Endothelial cell of umbilical vein (primary cell): Measurements from ENCODE around the gene ZBTB48. TPM values are rescaled to one million over a fixed set of nuclear protein-coding genes. Genes with fewer than 3 reads are reported as not detected.
"Not testable (repeated sequence)": the region's sequence is repeated elsewhere in the genome, so short reads cannot be mapped to it uniquely, and the experiment has no call there.

Experiments used
- BruUV-seq: library from RNA; stranded (reverse); fragments of 400-500 nt; replicated peaks from 2 replicates; lab custom pipeline; 2021; lab: Mats Ljungman, UMichigan
- CTCF ChIA-PET: fragments of 300-600, 350-600 bp; sonication (Branson Sonifier 250); formaldehyde crosslinking; loops from one replicate; lab custom pipeline; 2021; ENCODE audit warnings: antibody characterized with exemption, inconsistent platforms; lab: Charles Lee
- POLR2A ChIA-PET: fragments of 300-600, 350-600 bp; sonication (Branson Sonifier 250); formaldehyde crosslinking; loops from one replicate; lab custom pipeline; 2021; ENCODE audit warnings: antibody characterized with exemption, inconsistent platforms; lab: Charles Lee
- DNase-seq: peaks from one replicate; pipeline ENCODE4 v3.0.0-alpha.2; 2011; ENCODE audit warnings: low read depth, low spot score
- FAIRE-seq: peaks from 2 replicates; lab custom pipeline; 2011; peaks lifted over from hg19 to GRCh38; lab: Jason Lieb, UNC
- H2AFZ ChIP-seq: 2 replicates; pipeline ENCODE4 v1.6.0; 2012; ENCODE audit warnings: low read depth, low read length, control low read depth, inconsistent platforms
- H3K27ac ChIP-seq: 2 replicates; pipeline ENCODE4 v1.5.1; 2011; ENCODE audit warnings: low read depth, mild to moderate bottlenecking, control low read depth, low read length, moderate library complexity; ENCODE audit not compliant: insufficient read depth
- H3K27me3 ChIP-seq, 2 experiments: 2 replicates each; pipeline versions ENCODE4 v1.6.0 to v1.6.1; 2011; ENCODE audit warnings: low read length in 2 of 2, mixed read lengths in 1 of 2; ENCODE audit not compliant: control insufficient read depth in 2 of 2, insufficient read depth in 2 of 2
- H3K36me3 ChIP-seq, 2 experiments: 2 replicates in 1 of 2; 3 replicates in 1 of 2; pipeline ENCODE4 v1.5.1; 2011; ENCODE audit warnings: low read length in 2 of 2, mild to moderate bottlenecking in 1 of 2, moderate library complexity in 1 of 2; ENCODE audit not compliant: control insufficient read depth in 2 of 2, insufficient read depth in 2 of 2; ENCODE audit errors: extremely low read depth in 1 of 2
- H3K4me1 ChIP-seq: 3 replicates; pipeline ENCODE4 v1.5.1; 2011; ENCODE audit warnings: mild to moderate bottlenecking, low read length; ENCODE audit not compliant: control insufficient read depth, insufficient read depth; ENCODE audit errors: extremely low read depth
- H3K4me2 ChIP-seq: 2 replicates; pipeline ENCODE4 v1.6.1; 2011; ENCODE audit warnings: low read length, control low read depth, mixed read lengths; ENCODE audit not compliant: insufficient read depth
- H3K4me3 ChIP-seq, 3 experiments: fragments of 200-600 bp in 1 of 3; sonication (generic), shearing (Covaris generic) in 1 of 3; replicated peaks in 1 of 3; 2 replicates each; pipeline ENCODE4 v1.5.1; 2011 to 2016; ENCODE audit warnings: control low read depth in 3 of 3, low read length in 3 of 3, mild to moderate bottlenecking in 2 of 3, inconsistent platforms in 1 of 3, low read depth in 1 of 3, moderate library complexity in 1 of 3; ENCODE audit not compliant: insufficient read depth in 1 of 3
- H3K79me2 ChIP-seq: 2 replicates; pipeline ENCODE4 v1.6.0; 2012; ENCODE audit warnings: low read length, inconsistent platforms; ENCODE audit not compliant: control insufficient read depth, insufficient read depth
- H3K9ac ChIP-seq: replicated peaks from 2 replicates; pipeline ENCODE3; 2011; ENCODE audit warnings: low read length, control low read depth; ENCODE audit not compliant: insufficient read depth; ENCODE audit errors: extremely low read depth
- H3K9me1 ChIP-seq: replicated peaks from 3 replicates; pipeline ENCODE4 v1.6.0; 2011; ENCODE audit warnings: mild to moderate bottlenecking, low read length; ENCODE audit not compliant: control insufficient read depth, insufficient read depth; ENCODE audit errors: extremely low read depth
- H3K9me3 ChIP-seq: replicated peaks from 2 replicates; pipeline ENCODE4 v1.5.1; 2012; ENCODE audit warnings: low read length, inconsistent platforms; ENCODE audit not compliant: control insufficient read depth, insufficient read depth
- H4K20me1 ChIP-seq: replicated peaks from 2 replicates; pipeline ENCODE3; 2011; ENCODE audit warnings: mild to moderate bottlenecking, low read length; ENCODE audit not compliant: control insufficient read depth, insufficient read depth; ENCODE audit errors: extremely low read depth
- EZH2 ChIP-seq: IDR thresholded peaks from 2 replicates; pipeline ENCODE4 v1.6.1; 2012; ENCODE audit warnings: borderline replicate concordance, low read depth, mild to moderate bottlenecking, moderate library complexity, low read length, inconsistent platforms; ENCODE audit not compliant: severe bottlenecking
- FOS ChIP-seq: IDR thresholded peaks from 2 replicates; pipeline ENCODE4 v1.6.1; 2011; ENCODE audit warnings: mild to moderate bottlenecking, low read length, moderate library complexity, borderline replicate concordance; ENCODE audit not compliant: insufficient read depth
- GATA2 ChIP-seq: IDR thresholded peaks from 2 replicates; pipeline ENCODE4 v1.7.0; 2011; ENCODE audit warnings: low read depth, mild to moderate bottlenecking, moderate library complexity, mixed read lengths, low read length; ENCODE audit not compliant: insufficient read length, insufficient read depth
- JUN ChIP-seq: IDR thresholded peaks from 2 replicates; pipeline ENCODE4 v1.6.1; 2011; ENCODE audit warnings: borderline replicate concordance, low read depth; ENCODE audit not compliant: insufficient read length, insufficient read depth
- MYC ChIP-seq: IDR thresholded peaks from one replicate; pipeline ENCODE4 v1.6.1; 2011; ENCODE audit warnings: mild to moderate bottlenecking, low read depth, low read length
- POLR2A ChIP-seq: IDR thresholded peaks from 2 replicates; pipeline ENCODE4 v1.6.1; 2012; ENCODE audit warnings: low read depth, mild to moderate bottlenecking, control low read depth, low read length
- POLR2AphosphoS5 ChIP-seq: IDR thresholded peaks from 2 replicates; pipeline ENCODE4 v1.6.1; 2012; ENCODE audit warnings: low read depth, mild to moderate bottlenecking, control low read depth, low read length, moderate library complexity; ENCODE audit not compliant: insufficient read depth
- dilution Hi-C: fragments of 300-500 bp; cut with MboI; formaldehyde crosslinking; loops from one replicate; pipeline ENCODE4 v1.15.0; 2019; ENCODE audit warnings: low sequenced_read_pairs; ENCODE audit not compliant: extremely low pct_ligation_motif_present
- intact Hi-C: fragments of 100-400 bp; cut with micrococcal nuclease; formaldehyde crosslinking; loops from one replicate; pipeline ENCODE4 v1.10.0; 2022
- polyA plus RNA-seq, 4 experiments: library from polyadenylated mRNA; depleted of rRNA in 3 of 4; stranded (reverse) in 3 of 4; unstranded in 1 of 4; fragments of >200 nt; gene quantifications; 2 replicates each; pipeline versions ENCODE4 v1.2.1 to v1.2.3, GENCODE V29; 2011 to 2012; ENCODE audit warnings: missing spikeins in 1 of 4
- total RNA-seq: library from RNA; stranded (reverse); gene quantifications from 2 replicates; pipeline ENCODE4 v1.2.3, GENCODE V29; 2021
- TF ChIP-seq, protein P1 (sequence below): IDR thresholded peaks from 2 replicates; pipeline ENCODE4 v1.6.1; 2011; ENCODE audit not compliant: insufficient read depth, insufficient read length
- TF ChIP-seq, protein P2 (sequence below), 2 donors: IDR thresholded peaks; 1 replicate in 1 of 2; 2 replicates in 1 of 2; pipeline ENCODE4 v1.5.1; 2011; ENCODE audit warnings: low read length in 2 of 2, mild to moderate bottlenecking in 2 of 2, moderate library complexity in 2 of 2, control low read depth in 1 of 2, inconsistent platforms in 1 of 2, low read depth in 1 of 2; ENCODE audit not compliant: insufficient read depth in 1 of 2; ENCODE audit errors: extremely low read depth in 1 of 2

Gene ZBTB48
- total and polyA plus RNA-seq, 2 donors (not counting 3 experiments of a cell fraction or from before 2014, with no cell fraction given): 20.9 to 25.1 TPM

DNA sequence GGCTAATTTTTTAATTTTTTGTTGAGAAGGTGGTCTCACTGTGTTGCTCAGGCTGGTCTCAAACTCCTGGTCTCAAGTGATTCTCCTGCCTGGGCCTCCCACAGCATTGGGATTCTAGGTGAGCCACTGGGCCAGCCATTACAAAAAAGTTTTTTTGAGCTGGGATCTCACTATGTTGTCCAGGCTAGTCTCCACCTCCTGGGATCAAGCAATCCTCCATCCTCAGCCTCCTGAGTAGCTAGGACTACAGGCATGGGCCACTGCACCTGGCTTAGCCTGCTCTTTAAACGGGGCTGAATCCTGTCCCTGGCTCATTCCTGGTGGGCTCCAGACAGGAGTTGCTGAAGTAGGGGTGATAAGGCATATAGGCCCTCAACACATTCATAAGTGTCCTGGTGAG is 22.2 kb upstream of the ZBTB48 start:
- no TSS peak for BruUV-seq
- CTCF ChIA-PET: interaction anchor here (0.6 kb wide), 1 partner anchor 10 kb away, joined by 3 read pairs; no protein-coding TSS in a partner anchor
- H3K27ac ChIP-seq: no peak overlapping the region
- intact Hi-C loops (no loop called here), dilution Hi-C loops (no loop called here)
- no peak overlapping the region for H2AFZ ChIP-seq
- FAIRE-seq (no peak), DNase-seq (no peak)
- H3K79me2 ChIP-seq: peaks cover 16% of the 10 kb centered on the region
- no peak overlapping the region for H3K4me3 ChIP-seq
- H3K4me2 ChIP-seq: no peak overlapping the region
- no peaks in the 10 kb centered on the region for H4K20me1 ChIP-seq
- no peaks in the 10 kb centered on the region for H3K36me3 ChIP-seq
- no peaks in the 10 kb centered on the region for H3K9me1 ChIP-seq
- TF ChIP-seq MYC (no peak), JUN (no peak), EZH2 (no peak), POLR2AphosphoS5 (no peak), GATA2 (no peak), POLR2A (no peak), FOS (no peak)
- TF ChIP-seq, protein P1, sequence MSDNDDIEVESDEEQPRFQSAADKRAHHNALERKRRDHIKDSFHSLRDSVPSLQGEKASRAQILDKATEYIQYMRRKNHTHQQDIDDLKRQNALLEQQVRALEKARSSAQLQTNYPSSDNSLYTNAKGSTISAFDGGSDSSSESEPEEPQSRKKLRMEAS: no peak
- TF ChIP-seq, protein P2, sequence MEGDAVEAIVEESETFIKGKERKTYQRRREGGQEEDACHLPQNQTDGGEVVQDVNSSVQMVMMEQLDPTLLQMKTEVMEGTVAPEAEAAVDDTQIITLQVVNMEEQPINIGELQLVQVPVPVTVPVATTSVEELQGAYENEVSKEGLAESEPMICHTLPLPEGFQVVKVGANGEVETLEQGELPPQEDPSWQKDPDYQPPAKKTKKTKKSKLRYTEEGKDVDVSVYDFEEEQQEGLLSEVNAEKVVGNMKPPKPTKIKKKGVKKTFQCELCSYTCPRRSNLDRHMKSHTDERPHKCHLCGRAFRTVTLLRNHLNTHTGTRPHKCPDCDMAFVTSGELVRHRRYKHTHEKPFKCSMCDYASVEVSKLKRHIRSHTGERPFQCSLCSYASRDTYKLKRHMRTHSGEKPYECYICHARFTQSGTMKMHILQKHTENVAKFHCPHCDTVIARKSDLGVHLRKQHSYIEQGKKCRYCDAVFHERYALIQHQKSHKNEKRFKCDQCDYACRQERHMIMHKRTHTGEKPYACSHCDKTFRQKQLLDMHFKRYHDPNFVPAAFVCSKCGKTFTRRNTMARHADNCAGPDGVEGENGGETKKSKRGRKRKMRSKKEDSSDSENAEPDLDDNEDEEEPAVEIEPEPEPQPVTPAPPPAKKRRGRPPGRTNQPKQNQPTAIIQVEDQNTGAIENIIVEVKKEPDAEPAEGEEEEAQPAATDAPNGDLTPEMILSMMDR (IDR thresholded peaks at IDR 0.05; ENCODE audit: extremely low read depth in 1 of 2, insufficient read depth in 1 of 2, low read depth in 1 of 2, low read length in 2 of 2): no peak
- H3K9me3 ChIP-seq: no peaks in the 10 kb centered on the region
- peaks cover 0 to 3% of the 10 kb centered on the region in 2 experiments for H3K27me3 ChIP-seq
- POLR2A ChIA-PET: interaction anchor here (0.7 kb wide), 1 partner anchor 88 kb away, joined by 3 read pairs; no protein-coding TSS in a partner anchor
- peaks cover 9% of the 10 kb centered on the region for H3K4me1 ChIP-seq
- H3K9ac ChIP-seq: no peak overlapping the region

DNA sequence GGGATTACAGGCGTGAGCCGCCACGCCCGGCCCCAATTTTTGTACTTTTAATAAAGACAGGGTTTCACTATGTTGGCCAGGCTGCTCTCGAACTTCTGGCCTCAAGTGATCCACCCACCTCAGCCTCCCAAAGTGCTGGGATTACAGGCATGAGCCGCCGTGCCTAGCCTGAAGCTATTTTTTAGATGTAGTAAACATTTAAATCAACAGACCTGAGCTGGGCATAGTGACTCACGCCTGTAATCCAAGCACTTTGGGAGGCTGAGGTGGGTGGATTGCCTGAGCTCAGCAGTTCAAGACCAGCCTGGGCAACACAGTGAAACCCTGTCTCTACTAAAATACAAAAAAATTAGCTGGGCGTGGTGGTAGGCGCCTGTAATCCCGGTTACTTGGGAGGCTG is 20.6 kb upstream of the ZBTB48 start:
- H3K4me3 ChIP-seq, DNase-seq, FAIRE-seq, H3K4me2 ChIP-seq, H3K27ac ChIP-seq, H3K9me1 ChIP-seq, H3K9me3 ChIP-seq, H2AFZ ChIP-seq, intact Hi-C loops, H3K36me3 ChIP-seq, POLR2A ChIA-PET, H3K9ac ChIP-seq, H3K4me1 ChIP-seq, BruUV-seq, H4K20me1 ChIP-seq, dilution Hi-C loops, H3K79me2 ChIP-seq: not testable (repeated sequence)
- CTCF ChIA-PET: interaction anchor here (1.6 kb wide), 1 partner anchor 36 kb away, joined by 4 read pairs; no protein-coding TSS in a partner anchor
- H3K27me3 ChIP-seq: peaks cover 0 to 12% of the 10 kb centered on the region in 2 experiments
